HG03460 (cell line): ENCODE results near the gene SECISBP2L.
A peak's percentile ranks its signal among the peaks of the same experiment; 100 is the strongest.

ENCODE experiments used
- ATAC-seq: cut with Tn5 transposase; IDR thresholded peaks from one replicate; pipeline ENCODE4 v1.9.1; 2021; ENCODE audit not compliant: unreplicated experiment

Gene SECISBP2L

DNA sequence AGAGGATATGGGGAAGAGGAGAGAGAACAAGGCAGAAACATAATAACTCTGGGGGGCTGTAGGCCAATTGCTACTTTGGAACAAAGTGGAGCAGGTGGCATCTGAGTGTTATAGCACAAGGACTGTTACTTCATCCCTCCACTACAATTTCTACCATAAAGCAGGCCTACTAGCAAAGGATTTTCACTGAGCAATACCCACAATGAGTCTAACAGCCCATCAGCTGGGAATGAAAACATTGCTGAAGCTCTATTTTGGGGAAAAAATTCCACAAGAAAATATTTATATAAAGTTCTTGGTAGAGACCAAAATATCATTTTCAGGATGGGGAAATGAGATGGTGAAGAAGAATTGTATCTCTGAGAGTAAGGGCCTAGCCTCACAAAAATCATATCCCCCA, 78.9 kb downstream of the SECISBP2L start:
- no peak for ATAC-seq

DNA sequence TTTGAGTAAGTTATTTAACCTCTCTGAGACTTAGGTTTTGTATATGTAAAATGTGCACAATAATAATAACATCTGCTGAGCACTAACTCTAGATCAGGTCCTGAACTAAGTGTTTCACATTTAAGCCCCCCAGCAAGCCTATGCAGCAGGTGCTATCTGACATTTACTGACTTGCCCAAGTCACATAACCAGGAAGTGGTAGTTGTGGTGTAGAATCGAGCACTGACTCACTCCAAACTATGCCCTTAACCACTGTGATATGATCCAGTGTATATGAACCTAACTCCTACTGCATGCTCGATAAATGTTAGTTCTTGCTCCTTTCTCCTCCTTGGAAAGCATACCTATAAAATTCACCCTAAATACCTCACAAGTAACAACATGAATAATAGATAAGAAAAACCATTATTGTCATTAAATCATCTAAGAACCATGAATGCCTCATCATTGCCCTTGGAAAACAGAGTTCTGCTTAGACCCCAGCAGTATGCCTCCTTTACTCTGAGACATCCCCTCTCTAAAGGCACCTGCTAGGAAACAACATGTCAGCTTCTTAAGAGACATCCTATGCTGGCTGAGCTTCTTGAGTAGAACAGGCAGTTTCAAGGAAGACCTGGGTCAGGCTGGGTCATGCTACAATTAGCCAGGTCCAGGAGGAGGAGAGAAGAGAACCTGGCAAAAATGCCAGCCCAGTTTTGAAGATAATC, 79.5 kb downstream of the SECISBP2L start:
- ATAC-seq = peak; percentile 66

DNA sequence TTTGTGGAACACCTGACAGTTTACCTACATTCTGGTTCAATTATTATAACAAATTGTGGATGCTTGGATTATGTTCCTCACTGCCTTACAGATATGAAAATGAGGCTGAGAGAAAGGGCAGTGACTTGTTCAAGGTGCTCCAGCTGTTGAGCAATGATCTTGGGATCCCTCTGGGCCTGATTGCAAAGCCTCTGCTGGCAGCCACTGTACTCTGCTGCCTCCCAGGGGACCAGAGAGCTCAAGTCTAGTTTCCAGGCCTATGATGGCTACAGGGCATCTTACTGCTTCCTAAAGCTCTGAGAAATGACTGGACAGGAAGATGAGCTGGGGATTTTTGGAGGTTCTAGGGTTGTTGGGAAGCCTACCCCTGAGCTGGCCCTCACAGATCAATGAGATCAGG, 80.3 kb downstream of the SECISBP2L start:
- peak; percentile 70 for ATAC-seq

DNA sequence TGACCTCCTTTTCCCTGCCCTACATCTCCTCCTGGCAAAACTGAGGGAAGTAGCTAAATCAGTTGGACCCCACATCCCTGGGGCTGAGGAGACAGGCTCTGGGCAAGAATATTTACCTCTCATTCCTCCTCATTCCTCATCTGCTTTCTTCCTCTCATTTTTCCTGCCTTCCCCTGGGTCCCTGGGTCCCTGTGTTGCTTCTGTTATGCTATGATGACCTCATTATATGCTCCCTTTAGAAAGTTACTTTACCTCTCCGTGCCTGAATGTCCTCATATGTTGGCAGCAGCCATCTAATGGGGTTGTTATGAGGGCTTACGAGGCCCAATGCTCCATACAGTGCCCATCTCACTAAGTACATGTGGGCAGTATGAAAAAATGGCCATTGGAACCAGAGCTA, 81.3 kb downstream of the SECISBP2L start:
- ATAC-seq = no peak

DNA sequence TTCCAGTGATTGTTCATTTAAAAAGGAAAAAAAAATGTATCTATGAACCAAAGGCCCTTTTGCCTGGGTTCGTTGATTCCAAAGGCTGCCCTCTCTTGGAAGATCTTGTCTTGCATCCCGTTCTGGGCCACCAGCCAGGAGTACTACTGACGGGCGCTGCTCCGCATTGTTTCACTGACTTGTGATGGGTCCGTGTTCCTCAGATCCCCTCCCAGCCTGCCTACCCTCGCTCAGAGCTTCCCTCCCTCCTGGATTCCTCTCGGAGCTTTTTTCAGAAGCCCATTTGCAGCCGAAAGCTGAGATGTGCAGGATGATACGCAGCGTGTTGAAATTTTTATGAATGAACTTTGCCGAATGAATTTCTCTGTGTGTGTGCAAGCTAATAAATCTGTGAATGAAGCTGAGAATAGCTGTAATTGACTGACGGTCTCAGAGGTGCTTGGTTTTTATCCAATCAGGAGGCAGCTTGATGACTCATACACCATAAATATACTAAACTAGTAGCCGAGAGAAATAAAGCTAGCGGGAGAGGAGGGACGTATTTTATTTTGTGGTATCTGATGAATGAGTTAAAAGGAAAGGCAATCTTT, 82.6 kb downstream of the SECISBP2L start, which contains the start of gene SHC4:
SHC4 (minus strand) TSS at position 396 of the 590 bp plus-strand sequence. CDS start 904 bp downstream, outside the sequence.
- ATAC-seq = peak; percentile 40

DNA sequence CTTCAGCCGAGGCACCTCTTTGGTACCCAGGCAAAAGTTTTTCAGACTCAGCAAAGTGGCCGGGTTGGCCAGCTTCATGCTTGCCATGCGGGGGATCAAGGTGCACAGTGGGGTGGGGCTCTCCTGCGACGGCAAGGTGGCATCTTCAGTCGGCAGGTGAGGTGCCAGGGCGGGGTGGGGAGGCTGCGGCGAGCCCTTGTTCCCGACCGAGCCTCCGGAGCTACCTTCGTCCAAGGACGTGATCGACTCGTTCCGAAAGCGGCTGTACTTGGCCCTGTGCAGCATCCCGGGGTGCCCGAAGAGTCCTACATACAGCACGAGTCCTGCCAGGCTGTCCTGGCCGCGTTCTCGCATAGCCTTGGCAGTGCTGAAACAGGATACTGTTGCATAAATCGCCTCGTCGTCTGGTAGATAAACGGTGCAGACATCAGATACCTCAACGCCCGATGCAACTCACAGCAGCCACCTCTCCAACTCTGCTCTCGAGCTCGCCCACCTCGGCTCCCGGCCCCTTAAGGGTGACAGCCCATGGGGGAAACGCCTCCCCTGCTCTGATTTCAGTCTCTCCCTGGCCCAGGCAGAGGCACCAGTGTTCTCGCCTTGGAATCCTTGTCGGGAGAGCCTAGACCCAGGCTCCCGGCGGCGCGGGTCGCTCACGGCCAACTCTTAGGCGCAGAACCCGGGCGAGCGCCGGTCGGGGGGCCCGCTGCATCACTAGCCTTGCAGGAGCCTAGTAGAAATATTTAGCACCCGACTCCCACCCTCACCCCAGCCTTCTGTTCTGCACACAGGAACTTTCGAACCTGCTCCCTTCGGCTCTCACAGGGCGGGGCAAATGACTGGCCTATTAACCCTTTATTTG, 83.4 kb downstream of the SECISBP2L start:
- no peak for ATAC-seq

DNA sequence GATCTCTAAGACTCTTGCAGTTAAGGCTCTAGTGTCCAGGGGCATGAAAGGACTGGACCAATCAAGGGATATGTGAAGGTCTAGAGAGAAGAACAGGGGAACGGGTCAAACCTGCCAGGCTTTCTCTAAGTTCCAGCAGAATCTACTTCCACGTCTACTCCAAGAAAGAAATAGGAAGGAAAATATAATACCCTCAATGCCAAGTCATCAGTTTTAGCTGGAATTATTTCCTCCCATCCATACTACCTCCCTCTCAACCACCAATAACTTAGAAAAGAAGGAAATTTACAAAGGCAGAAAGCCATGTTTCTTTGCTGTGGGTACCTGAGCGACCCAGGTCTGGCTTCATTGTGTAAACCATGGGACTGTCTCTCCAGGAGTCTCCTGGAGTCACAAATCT, 90.3 kb downstream of the SECISBP2L start:
- ATAC-seq = no peak

DNA sequence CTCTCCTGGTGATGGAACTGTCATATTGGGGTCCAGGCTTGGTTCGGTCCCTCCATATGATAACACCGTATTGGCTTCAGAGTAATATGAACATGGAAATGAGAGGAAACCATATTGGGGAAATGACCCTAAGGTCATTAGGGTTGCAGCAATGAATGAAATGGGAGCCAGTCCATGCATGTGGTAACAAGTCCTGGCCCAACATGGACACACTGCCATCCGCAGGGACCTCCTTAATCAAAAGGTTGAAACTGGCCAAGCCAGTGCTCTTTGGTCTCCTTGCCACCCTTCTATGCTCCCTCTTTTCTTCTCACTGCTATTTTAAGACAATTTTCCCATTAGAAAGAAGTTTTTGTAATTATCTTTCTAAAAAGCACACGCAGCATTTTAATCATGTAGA, 90.9 kb downstream of the SECISBP2L start:
- no peak for ATAC-seq

DNA sequence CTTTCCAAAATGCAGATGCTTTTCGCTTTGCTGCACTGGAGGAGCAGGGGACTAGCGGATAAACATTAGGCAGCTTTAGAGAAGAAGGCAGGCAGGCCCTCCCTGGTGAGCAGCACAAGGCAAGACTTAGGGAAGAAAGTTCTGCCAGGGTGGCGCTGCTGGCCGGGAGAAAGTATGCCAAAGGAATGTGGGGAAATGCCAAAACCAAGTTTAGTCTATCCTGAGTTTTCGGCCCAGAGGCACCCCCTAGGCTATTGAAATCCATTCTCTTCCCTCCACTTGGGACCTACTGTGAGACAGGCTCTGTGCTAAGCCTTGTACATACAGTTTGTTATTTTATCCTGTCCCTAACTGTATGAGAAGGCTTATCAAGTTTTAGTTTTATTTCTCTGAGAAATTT, 91.7 kb downstream of the SECISBP2L start:
- ATAC-seq = no peak

DNA sequence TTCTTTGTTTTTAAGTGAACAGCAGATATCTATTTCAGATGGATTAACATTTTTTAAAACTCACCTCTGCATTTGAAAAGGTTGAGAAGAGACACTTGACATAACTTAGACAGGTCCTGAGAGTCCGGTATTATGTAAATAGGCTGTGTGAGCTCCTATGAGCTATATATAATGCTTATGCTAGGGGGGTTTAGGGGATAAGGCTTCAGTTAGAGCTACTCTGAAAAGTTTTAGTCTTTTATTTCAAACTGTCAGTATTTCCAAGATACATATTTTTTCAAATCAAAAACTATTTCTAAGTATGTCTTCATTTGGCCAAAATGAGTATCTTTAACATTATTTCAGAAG, 99.4 kb downstream of the SECISBP2L start:
- ATAC-seq = no peak

DNA sequence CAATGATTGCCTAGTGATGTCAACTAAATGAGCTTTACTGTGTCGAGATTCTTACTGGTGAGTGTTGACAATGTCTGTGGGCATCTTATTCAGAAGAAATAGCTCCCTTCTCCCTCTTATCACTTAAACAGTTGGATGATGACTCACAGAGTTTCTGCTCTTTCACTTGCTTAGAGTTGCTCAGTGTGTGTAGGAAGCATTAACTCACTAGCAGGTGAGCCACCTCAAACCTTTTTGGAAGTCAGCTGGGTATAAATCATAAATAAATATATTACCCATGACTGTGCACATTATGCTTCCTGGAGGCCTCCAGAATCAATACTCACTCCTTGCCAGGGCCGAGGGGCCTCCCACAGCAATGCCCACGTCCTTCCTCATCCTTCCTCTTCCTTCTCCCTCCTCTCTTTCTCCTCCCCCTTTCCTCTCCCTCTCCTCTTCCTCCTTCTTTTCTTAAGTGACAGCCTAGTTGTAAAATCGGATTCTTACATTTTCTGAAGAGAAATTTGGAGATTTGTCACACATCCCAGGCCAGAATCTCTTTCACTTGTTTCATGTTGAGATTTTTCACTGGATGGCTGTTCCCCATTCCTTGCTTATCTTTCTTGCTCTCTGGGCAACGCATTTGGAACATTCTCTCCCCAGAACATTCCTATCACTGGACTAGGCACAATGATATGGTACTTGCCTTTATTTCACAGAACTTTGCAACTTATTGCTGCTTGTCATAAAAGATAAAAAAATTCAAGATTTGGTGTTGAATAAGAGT, 100.0 kb downstream of the SECISBP2L start:
- ATAC-seq = no peak

DNA sequence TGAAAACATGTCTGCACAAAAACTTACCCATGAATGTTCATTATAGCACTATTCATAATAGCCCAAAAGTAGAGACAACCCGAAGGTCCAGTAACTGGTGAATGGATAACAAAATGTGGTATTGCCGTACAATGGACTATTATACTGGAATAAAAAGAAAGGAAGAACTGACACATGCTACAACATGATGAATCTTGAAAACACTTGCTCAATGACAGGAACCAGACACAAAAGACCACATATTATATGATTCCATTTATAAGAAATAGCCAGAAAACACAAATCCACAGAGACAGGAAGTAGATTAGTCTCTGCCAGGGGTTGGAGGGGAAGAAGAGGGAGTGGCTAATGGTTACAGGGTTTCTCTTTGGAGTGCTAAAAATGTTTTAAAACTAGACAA, 100.9 kb downstream of the SECISBP2L start:
- no peak for ATAC-seq

DNA sequence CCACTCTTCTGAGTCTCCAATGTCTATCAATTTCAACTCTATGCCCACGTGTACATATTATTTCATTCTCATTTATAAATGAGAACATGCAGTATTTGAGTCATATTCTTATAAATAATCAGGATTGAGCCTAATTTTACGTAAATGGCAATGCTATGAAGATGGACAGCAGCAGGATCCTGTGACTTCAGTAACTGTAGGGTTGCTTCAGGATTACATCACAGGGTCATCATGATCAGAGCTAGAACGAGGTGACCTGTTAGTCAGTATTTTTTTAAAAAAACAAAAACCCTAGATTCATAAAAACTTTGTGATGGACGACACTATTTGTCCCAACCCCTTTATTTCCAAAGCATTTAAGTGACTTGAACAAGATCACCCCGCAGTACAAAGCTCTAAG, 104.3 kb downstream of the SECISBP2L start:
- ATAC-seq = no peak

DNA sequence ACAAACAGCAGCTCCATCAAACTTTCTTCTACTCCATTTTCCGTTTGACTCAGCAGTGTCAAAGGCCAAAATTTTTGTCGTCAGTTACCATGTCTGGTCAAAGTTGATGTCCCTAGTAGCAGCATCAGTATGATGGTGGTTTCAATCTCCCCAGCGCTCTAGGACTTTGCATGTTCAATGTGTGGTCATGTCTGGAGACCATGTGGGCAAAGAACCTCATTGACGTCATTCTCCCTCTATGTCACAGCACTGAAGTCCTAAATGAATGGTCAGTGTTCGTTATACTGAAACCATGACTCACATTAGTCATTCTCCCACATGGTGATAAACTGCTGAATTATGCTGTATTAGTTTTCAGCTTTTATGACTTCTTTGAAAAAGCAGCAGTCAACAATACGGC, 105.7 kb downstream of the SECISBP2L start:
- ATAC-seq = peak; percentile 94

DNA sequence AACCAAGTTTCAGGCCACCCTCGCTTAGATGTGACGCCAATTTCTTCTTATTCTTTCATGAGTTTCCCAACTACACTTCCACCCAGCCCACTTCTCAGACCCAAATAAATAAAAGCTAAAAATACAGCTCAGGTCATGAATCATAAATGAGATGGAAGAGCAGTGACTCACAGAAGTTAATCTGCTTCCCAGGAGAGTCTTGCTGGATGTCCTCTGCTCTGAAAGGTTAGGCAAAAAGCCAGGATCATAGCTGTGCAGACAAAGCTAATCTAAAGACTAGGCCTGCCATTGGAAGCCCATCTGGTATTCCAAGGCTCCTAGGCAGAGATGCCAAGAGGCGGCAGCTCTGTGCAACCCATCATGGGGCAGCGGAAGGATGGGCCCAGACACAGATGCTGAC, 106.6 kb downstream of the SECISBP2L start:
- no peak for ATAC-seq
